OCI-LY7 (cell line): ENCODE results near the gene LRG1.

ENCODE experiments used
- CTCF ChIP-seq: fragments of 200-600 bp; sonication (generic); conservative IDR thresholded peaks from 2 replicates; pipeline ENCODE4 v1.5.1; 2014; ENCODE audit warnings: mild to moderate bottlenecking, antibody characterized with exemption, low read length, moderate library complexity, mixed read lengths
- EZH2phosphoT487 ChIP-seq: fragments of 200-600 bp; sonication (generic); IDR thresholded peaks from 2 replicates; pipeline ENCODE4 v1.6.1; 2018; ENCODE audit warnings: low read depth, borderline replicate concordance, mild to moderate bottlenecking, mixed run types, antibody characterized with exemption, low read length, moderate library complexity, mixed read lengths

GRCh38 chr19:4523306-4524110 lies 16.3 kb downstream of the LRG1 start:
- TF ChIP-seq CTCF (peak; percentile 76), EZH2phosphoT487 (no peak)
